Activated T-cell treated with anti-CD3 and anti-CD28 coated beads for 1 hour (primary cell): ENCODE measurements around the gene TEAD1.

Experiments used
- DNase-seq: peaks from one replicate; pipeline ENCODE4 v3.0.0-alpha.2; 2020; ENCODE audit warnings: low read depth

Gene TEAD1

DNA sequence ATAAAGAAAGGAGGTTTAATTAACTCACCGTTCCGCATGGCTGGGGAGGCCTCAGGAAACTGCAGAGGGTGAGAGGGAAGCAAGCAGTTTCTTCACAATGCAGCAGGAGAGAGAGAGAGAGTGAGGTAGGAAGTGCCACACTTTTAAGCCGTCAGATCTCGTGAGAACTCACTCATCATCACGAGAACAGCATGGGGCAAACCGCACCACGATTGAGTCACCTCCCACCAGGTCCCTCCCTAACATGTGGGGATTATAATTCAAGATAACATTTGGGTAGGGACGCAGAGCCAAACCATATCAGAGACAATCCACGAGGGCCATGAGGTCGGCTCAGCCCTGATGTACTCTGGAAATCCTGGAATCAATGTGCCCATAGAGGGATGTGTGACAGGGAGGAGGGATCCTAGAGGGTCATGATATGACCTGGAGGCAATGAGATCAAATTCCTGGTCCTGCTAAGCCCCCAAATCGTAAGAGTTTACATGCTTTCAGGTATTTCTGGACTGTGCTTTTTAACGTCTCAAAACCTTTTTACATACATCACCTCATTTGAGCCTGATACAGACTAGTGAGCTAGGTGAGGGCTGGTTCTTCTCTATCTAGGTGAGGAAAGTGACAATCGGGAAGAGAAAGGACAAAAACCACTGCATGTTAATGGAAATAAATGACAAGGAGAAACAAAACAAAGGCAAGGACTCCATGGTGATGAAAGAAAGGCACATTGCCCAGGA, 315.4 kb downstream of the TEAD1 start:
- no peak for DNase-seq

GRCh38 chr11:12990162-12990480, 315.9 kb downstream of the TEAD1 start:
- no peak for DNase-seq

- no peak for DNase-seq
These were observed 317.2 kb downstream of the TEAD1 start for GRCh38 chr11:12991426-12991825.

DNA sequence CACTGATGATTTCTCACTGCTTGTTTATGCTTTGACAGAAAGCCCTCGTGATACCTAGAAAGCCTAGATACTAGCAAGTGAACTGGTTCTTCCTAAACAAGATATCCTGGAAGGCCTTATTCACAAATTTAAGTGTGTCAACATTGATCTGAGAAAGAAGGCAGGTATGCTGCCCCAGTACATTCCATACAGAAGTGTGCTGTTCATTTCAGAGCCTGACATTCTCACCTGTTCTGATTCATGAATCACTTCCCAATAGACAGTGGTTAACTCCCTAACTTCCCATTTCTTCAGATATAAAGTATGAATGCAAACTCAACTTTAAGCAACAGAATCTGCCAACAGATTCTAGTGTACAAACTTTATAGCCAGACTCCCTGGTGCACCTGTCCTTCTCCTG, 319.4 kb downstream of the TEAD1 start:
- DNase-seq: no peak
